HCT116 (cell line): ENCODE results near the gene CD320. TPM values are rescaled to one million over a fixed set of nuclear protein-coding genes. Genes with fewer than 3 reads are reported as not detected.

Source experiments
- ATAC-seq: fragments of 200-7000 bp; cut with Tn5 transposase; 2 replicates; pipeline ENCODE4 v1.9.1; 2020; ENCODE audit warnings: mild to moderate bottlenecking, moderate library complexity
- BruUV-seq: library from RNA; stranded (reverse); fragments of 400-500 nt; replicated peaks from 2 replicates; lab custom pipeline; 2021; lab: Mats Ljungman, UMichigan
- CTCF ChIA-PET: fragments of 300-600 bp; sonication (Branson Sonifier 250); formaldehyde crosslinking; loops from one replicate; lab custom pipeline; 2021; ENCODE audit warnings: antibody characterized with exemption; lab: Charles Lee
- POLR2A ChIA-PET: fragments of 300-600, 350-600 bp; sonication (Branson Sonifier 250); formaldehyde crosslinking; loops from one replicate; lab custom pipeline; 2021; ENCODE audit warnings: antibody characterized with exemption; lab: Charles Lee
- RAD21 ChIA-PET, 2 experiments: fragments of 300-600 bp; sonication (Branson Sonifier 250); formaldehyde crosslinking; loops; one replicate each; lab custom pipeline; 2023; ENCODE audit warnings: low total read pairs in 2 of 2; ENCODE audit not compliant: uncharacterized antibody in 2 of 2, unreplicated experiment in 2 of 2, low non-redundant PET in 1 of 2; lab: Charles Lee
- DNase-seq: peaks from one replicate; pipeline ENCODE4 v3.0.0-alpha.2; 2010; ENCODE audit warnings: low read depth, low spot score
- H2AFZ ChIP-seq: fragments of 200-600 bp; shearing (Covaris generic), sonication (generic); 2 replicates; pipeline ENCODE4 v1.6.1; 2017; ENCODE audit warnings: low read depth, mixed run types, mixed read lengths, antibody characterized with exemption, low read length; ENCODE audit not compliant: poor library complexity, severe bottlenecking
- H3K27ac ChIP-seq: 2 replicates; pipeline ENCODE4 v1.5.1; 2012; ENCODE audit warnings: low read depth, low read length
- H3K27me3 ChIP-seq: fragments of 200-600 bp; sonication (generic); 2 replicates; pipeline ENCODE4 v1.6.1; 2016; ENCODE audit warnings: mixed run types, low read length, mixed read lengths; ENCODE audit not compliant: insufficient read depth
- H3K36me3 ChIP-seq, 2 experiments: fragments of 200-500 bp in 1 of 2; fragments of 200-600 bp in 1 of 2; sonication (Bioruptor generic) in 1 of 2; sonication (generic) in 1 of 2; 2 replicates each; pipeline versions ENCODE4 v1.5.1 to v1.6.1; 2014 to 2016; ENCODE audit warnings: low read length in 2 of 2, inconsistent platforms in 1 of 2, mixed read lengths in 1 of 2, mixed run types in 1 of 2; ENCODE audit not compliant: insufficient read depth in 2 of 2, control insufficient read depth in 1 of 2
- H3K4me1 ChIP-seq, 2 experiments: fragments of 200-600 bp in 1 of 2; sonication (generic) in 1 of 2; 2 replicates each; pipeline versions ENCODE4 v1.5.1 to v1.6.1; 2012 to 2017; ENCODE audit warnings: low read length in 2 of 2, inconsistent platforms in 1 of 2, mild to moderate bottlenecking in 1 of 2, mixed read lengths in 1 of 2, mixed run types in 1 of 2, moderate library complexity in 1 of 2; ENCODE audit not compliant: insufficient read depth in 2 of 2, control insufficient read depth in 1 of 2
- H3K4me2 ChIP-seq: fragments of 200-600 bp; sonication (generic); 2 replicates; pipeline ENCODE4 v1.6.1; 2017; ENCODE audit warnings: mixed run types, low read length, mixed read lengths
- H3K4me3 ChIP-seq, 2 experiments: fragments of 200-600 bp in 1 of 2; sonication (generic) in 1 of 2; replicated peaks in 1 of 2; 2 replicates each; pipeline ENCODE4 v1.5.1; 2011 to 2016; ENCODE audit warnings: low read length in 2 of 2, control low read depth in 1 of 2, low read depth in 1 of 2, mild to moderate bottlenecking in 1 of 2, mixed read lengths in 1 of 2, mixed run types in 1 of 2
- H3K79me2 ChIP-seq: fragments of 200-600 bp; sonication (generic); 2 replicates; pipeline ENCODE4 v1.6.1; 2017; ENCODE audit warnings: mild to moderate bottlenecking, mixed run types, low read length, moderate library complexity, mixed read lengths; ENCODE audit not compliant: insufficient read depth
- H3K9ac ChIP-seq: fragments of 200-600 bp; sonication (generic); 2 replicates; pipeline ENCODE4 v1.6.1; 2016; ENCODE audit warnings: low read length, mixed read lengths
- H3K9me2 ChIP-seq: fragments of 200-600 bp; sonication (generic), shearing (Covaris generic); 2 replicates; pipeline ENCODE4 v1.6.1; 2017; ENCODE audit warnings: mixed run types, mild to moderate bottlenecking, moderate library complexity; ENCODE audit not compliant: insufficient read depth
- H3K9me3 ChIP-seq, 2 experiments: fragments of 200-500 bp in 1 of 2; fragments of 200-600 bp in 1 of 2; sonication (Bioruptor generic) in 1 of 2; sonication (generic) in 1 of 2; 2 replicates each; pipeline ENCODE4 v1.6.1; 2014 to 2017; ENCODE audit warnings: low read length in 2 of 2, mixed read lengths in 2 of 2, inconsistent platforms in 1 of 2, low read depth in 1 of 2, mild to moderate bottlenecking in 1 of 2, mixed run types in 1 of 2, moderate library complexity in 1 of 2; ENCODE audit not compliant: control insufficient read depth in 1 of 2, insufficient read depth in 1 of 2
- H4K20me1 ChIP-seq: fragments of 200-600 bp; sonication (generic), shearing (Covaris generic); 2 replicates; pipeline ENCODE4 v1.6.1; 2017; ENCODE audit warnings: mixed run types, mild to moderate bottlenecking, moderate library complexity; ENCODE audit not compliant: insufficient read depth
- ELF1 ChIP-seq: IDR thresholded peaks from 2 replicates; pipeline ENCODE4 v1.6.1; 2012; ENCODE audit warnings: low read depth, borderline replicate concordance
- FOSL1 ChIP-seq: IDR thresholded peaks from 2 replicates; pipeline ENCODE4 v1.6.1; 2012; ENCODE audit warnings: low read depth
- JUND ChIP-seq: IDR thresholded peaks from 2 replicates; pipeline ENCODE4 v1.6.1; 2012
- POLR2A ChIP-seq: IDR thresholded peaks from 2 replicates; pipeline ENCODE4 v1.7.0; 2011; ENCODE audit warnings: borderline replicate concordance; ENCODE audit not compliant: insufficient read depth, insufficient read length; ENCODE audit errors: extremely low read depth
- POLR2AphosphoS5 ChIP-seq: IDR thresholded peaks from 2 replicates; pipeline ENCODE4 v1.6.1; 2011; ENCODE audit warnings: mild to moderate bottlenecking, low read depth, low read length, moderate library complexity
- RAD21 ChIP-seq: IDR thresholded peaks from 2 replicates; pipeline ENCODE4 v1.6.1; 2012; ENCODE audit warnings: low read depth, mild to moderate bottlenecking
- SIN3A ChIP-seq: IDR thresholded peaks from 2 replicates; pipeline ENCODE4 v1.6.1; 2012; ENCODE audit warnings: low read depth
- SRF ChIP-seq: IDR thresholded peaks from 2 replicates; pipeline ENCODE4 v1.6.1; 2012; ENCODE audit warnings: low read depth
- YY1 ChIP-seq: IDR thresholded peaks from 2 replicates; pipeline ENCODE4 v1.6.1; 2011; ENCODE audit warnings: low read length, low read depth, moderate library complexity, mild to moderate bottlenecking; ENCODE audit not compliant: insufficient replicate concordance; ENCODE audit errors: extremely low read depth
- ZFX ChIP-seq: fragments of 450-650 bp; IDR thresholded peaks from 2 replicates; pipeline ENCODE4 v1.6.1; 2017
- ZNF274 ChIP-seq: fragments of 200-500 bp; sonication (Bioruptor generic); IDR thresholded peaks from 2 replicates; pipeline ENCODE4 v1.6.1; 2014; ENCODE audit warnings: mild to moderate bottlenecking, low read depth, low read length, inconsistent platforms
- intact Hi-C: fragments of 100-400 bp; cut with micrococcal nuclease; formaldehyde crosslinking; loops from 2 replicates; pipeline ENCODE4 v1.10.0; 2022
- total RNA-seq: library from RNA; stranded (reverse); gene quantifications from one replicate; pipeline ENCODE4 v1.2.1, GENCODE V29; 2021; ENCODE audit not compliant: unreplicated experiment
- TF ChIP-seq, protein P1 (sequence below): IDR thresholded peaks from 2 replicates; pipeline ENCODE4 v1.6.1; 2012
- TF ChIP-seq, protein P2 (sequence below): IDR thresholded peaks from 2 replicates; pipeline ENCODE4 v1.6.1; 2012
- TF ChIP-seq, protein P3 (sequence below), 3 experiments: fragments of 200-600 bp in 1 of 3; sonication (generic) in 1 of 3; IDR thresholded peaks in 2 of 3; conservative IDR thresholded peaks in 1 of 3; 2 replicates each; pipeline ENCODE4 v1.5.1; 2012 to 2017; ENCODE audit warnings: low read depth in 2 of 3, low read length in 2 of 3, antibody characterized with exemption in 1 of 3, borderline replicate concordance in 1 of 3, control low read depth in 1 of 3, mild to moderate bottlenecking in 1 of 3, mixed read lengths in 1 of 3, mixed run types in 1 of 3, moderate library complexity in 1 of 3; ENCODE audit not compliant: insufficient read depth in 1 of 3

CD320 gene
- total RNA-seq, 1 experiment from 2014 or later: 86.2 TPM

DNA sequence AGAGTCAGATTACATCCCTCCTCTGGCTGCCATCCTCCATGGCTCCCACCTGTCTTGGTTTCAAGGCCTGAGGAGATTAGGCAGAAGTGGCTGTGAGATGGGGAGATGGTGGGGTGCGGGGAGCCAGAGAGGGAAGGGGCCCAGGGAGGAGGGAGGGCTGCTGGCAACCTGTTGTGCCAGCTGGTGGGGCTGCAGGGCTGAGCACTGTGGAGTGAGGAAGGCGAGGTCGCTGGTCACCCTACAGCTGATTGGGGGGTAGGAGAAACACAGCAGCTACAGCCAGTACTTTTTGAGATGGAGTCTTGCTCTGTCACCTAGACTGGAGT lies 48.3 kb downstream of the CD320 start:
- Histone ChIP-seq H3K27me3 (no peaks in the 10 kb centered on the region), H4K20me1 (no peaks in the 10 kb centered on the region), H3K9me3 (no peaks in the 10 kb centered on the region), H3K9ac (no peak overlapping the region), H3K36me3 (no peaks in the 10 kb centered on the region), H2AFZ (no peak overlapping the region), H3K9me2 (no peaks in the 10 kb centered on the region), H3K4me3 (no peak overlapping the region), H3K4me1 (peaks cover 11 to 28% of the 10 kb centered on the region in 2 experiments), H3K27ac (no peak overlapping the region), H3K4me2 (no peak overlapping the region), H3K79me2 (no peaks in the 10 kb centered on the region)
- ChIA-PET POLR2A (no interaction called here), RAD21 (no interaction called here), CTCF (interaction anchor here (0.7 kb wide), 1 partner anchor 435 kb away, joined by 3 read pairs; no protein-coding TSS in a partner anchor)
- DNase-seq (no peak), ATAC-seq (no peak)
- BruUV-seq: no TSS peak
- intact Hi-C loops: loop anchor here (10.0 kb wide), 1 partner anchor 315 kb away; the partner anchor contains the start of gene MYO1F
- no peak for TF ChIP-seq RAD21

DNA sequence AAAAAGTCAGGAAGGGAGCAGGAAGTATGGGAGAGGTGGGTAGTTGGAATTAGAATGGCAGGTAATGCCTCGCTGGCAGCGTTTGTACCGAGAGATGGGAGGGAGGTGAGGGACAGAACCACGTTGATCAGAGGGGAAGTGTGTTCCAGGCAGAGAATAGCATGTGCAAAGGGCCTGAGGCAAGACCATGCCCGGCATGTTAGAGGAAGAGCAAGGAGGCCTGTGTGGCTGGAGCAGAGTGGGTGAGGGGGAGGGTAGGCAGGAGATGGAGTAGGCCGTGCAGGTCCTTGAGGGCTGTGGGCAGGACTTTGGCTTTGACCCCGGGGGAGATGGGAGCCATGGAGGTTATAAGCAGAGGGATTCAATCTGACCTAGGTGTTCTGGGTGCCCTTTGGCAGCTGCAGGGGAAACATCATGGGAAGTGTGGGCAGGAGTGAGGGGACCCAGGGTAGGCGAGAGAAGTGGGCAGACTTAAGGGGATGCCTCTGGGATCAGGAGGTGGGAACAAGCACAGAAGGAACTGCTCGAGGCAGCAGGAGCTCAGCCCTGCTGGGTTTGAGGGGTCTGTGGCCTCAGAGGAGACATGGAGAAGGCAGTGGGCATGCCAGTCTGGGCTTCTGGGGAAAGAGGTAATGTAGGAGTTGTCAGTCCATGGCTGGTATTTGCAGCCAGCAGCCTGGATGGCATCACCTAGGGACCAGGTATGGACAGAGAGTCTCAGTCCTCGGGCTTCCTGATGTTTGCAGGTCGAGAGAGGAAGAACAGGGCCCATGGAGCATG lies 48.8 kb downstream of the CD320 start:
- H3K27me3 ChIP-seq: no peaks in the 10 kb centered on the region
- ChIA-PET POLR2A (no interaction called here), CTCF (interaction anchor here (0.7 kb wide), 1 partner anchor 435 kb away, joined by 3 read pairs; no protein-coding TSS in a partner anchor), RAD21 (no interaction called here)
- no peak overlapping the region for H3K27ac ChIP-seq
- H2AFZ ChIP-seq: no peak overlapping the region
- H3K79me2 ChIP-seq: no peaks in the 10 kb centered on the region
- H3K4me2 ChIP-seq: no peak overlapping the region
- no peaks in the 10 kb centered on the region for H4K20me1 ChIP-seq
- no peaks in the 10 kb centered on the region for H3K36me3 ChIP-seq
- no peaks in the 10 kb centered on the region for H3K9me2 ChIP-seq
- H3K9ac ChIP-seq: no peak overlapping the region
- intact Hi-C loops: no loop called here
- no peak for DNase-seq
- no peaks in the 10 kb centered on the region for H3K9me3 ChIP-seq
- H3K4me1 ChIP-seq: peaks cover 11 to 28% of the 10 kb centered on the region in 2 experiments
- BruUV-seq: no TSS peak
- H3K4me3 ChIP-seq: no peak overlapping the region
- ATAC-seq: no peak
- TF ChIP-seq ZNF274 (no peak), JUND (no peak), YY1 (no peak), FOSL1 (no peak), ELF1 (no peak), POLR2A (no peak), SIN3A (no peak), SRF (no peak), POLR2AphosphoS5 (no peak), ZFX (no peak), RAD21 (no peak)
- TF ChIP-seq, protein P1, sequence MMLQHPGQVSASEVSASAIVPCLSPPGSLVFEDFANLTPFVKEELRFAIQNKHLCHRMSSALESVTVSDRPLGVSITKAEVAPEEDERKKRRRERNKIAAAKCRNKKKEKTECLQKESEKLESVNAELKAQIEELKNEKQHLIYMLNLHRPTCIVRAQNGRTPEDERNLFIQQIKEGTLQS: no peak
- TF ChIP-seq, protein P2, sequence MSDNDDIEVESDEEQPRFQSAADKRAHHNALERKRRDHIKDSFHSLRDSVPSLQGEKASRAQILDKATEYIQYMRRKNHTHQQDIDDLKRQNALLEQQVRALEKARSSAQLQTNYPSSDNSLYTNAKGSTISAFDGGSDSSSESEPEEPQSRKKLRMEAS: no peak
- TF ChIP-seq, protein P3, sequence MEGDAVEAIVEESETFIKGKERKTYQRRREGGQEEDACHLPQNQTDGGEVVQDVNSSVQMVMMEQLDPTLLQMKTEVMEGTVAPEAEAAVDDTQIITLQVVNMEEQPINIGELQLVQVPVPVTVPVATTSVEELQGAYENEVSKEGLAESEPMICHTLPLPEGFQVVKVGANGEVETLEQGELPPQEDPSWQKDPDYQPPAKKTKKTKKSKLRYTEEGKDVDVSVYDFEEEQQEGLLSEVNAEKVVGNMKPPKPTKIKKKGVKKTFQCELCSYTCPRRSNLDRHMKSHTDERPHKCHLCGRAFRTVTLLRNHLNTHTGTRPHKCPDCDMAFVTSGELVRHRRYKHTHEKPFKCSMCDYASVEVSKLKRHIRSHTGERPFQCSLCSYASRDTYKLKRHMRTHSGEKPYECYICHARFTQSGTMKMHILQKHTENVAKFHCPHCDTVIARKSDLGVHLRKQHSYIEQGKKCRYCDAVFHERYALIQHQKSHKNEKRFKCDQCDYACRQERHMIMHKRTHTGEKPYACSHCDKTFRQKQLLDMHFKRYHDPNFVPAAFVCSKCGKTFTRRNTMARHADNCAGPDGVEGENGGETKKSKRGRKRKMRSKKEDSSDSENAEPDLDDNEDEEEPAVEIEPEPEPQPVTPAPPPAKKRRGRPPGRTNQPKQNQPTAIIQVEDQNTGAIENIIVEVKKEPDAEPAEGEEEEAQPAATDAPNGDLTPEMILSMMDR (IDR thresholded peaks at IDR 0.05 in 2 of 3, conservative IDR thresholded peaks at IDR 0.05 in 1 of 3; ENCODE audit: borderline replicate concordance in 1 of 3, insufficient read depth in 1 of 3, low read depth in 2 of 3, low read length in 2 of 3): no peak
